ENCODE data around the gene SPRY4.
"Not testable (repeated sequence)": the region's sequence is repeated elsewhere in the genome, so short reads cannot be mapped to it uniquely, and the experiment has no call there.

Gene SPRY4

GRCh38 chr5:142324871-142325724 is at the start of gene SPRY4:
SPRY4 (minus strand) TSS chr5:142325021; CDS start chr5:142315108, 9,913 bp downstream.
- in situ Hi-C loops (cut with MboI; ENCODE audit: low sequenced_read_pairs): no loop called here

GRCh38 chr5:142368529-142368928 is 43.7 kb upstream of the SPRY4 start:
- in situ Hi-C loops (cut with MboI; ENCODE audit: low sequenced_read_pairs): no loop called here

GRCh38 chr5:142366007-142366406 is 41.2 kb upstream of the SPRY4 start:
- in situ Hi-C loops (cut with MboI; ENCODE audit: low sequenced_read_pairs): no loop called here

- in situ Hi-C loops (cut with MboI; ENCODE audit: low sequenced_read_pairs): no loop called here
Observed at GRCh38 chr5:142364251-142365145, 39.7 kb upstream of the SPRY4 start.

- in situ Hi-C loops (cut with MboI; ENCODE audit: low sequenced_read_pairs): no loop called here
Observed at GRCh38 chr5:142363619-142363963, 38.8 kb upstream of the SPRY4 start.

DNA sequence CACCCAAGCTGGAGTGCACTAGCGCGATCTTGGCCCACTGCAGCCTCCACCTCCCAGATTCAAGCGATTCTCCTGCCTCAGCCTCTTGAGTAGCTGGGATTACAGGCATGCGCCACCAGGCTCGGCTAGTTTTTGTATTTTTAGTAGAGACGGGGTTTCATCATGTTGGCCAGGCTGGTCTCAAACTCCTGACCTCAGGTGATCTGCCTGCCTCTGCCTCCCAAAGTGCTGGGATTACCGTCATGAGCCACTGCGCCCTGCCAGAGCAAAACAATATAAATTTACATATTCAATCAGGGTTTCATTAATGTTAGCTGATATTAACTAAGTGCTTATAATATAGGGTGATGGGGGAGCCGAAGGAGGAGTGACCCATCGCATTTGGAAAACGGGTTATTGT is 37.4 kb upstream of the SPRY4 start:
- in situ Hi-C loops (cut with MboI; ENCODE audit: low sequenced_read_pairs): not testable (repeated sequence)

GRCh38 chr5:142360607-142361120 is 35.8 kb upstream of the SPRY4 start:
- in situ Hi-C loops (cut with MboI; ENCODE audit: low sequenced_read_pairs): no loop called here

DNA sequence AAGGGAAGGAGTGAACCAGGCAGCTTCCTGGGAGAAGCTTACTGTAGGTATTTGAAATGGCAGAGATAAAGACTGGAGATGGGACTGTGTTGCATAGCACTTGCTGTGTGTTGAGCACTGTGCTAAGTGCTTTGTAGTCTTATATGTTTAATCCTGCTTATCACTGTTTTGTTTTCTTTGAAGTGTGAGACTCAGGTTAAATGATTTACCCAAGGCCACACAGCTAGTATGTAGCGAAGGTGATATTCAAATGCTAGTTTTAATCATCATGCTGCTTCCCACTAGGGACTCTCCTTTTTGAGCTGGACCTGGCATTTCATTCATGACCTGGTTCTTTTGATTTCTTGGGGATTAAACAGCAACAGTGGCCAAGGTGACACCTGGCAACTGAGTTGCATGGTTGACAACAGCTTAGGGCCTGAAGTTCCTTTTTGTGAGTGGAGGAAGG is 35.3 kb upstream of the SPRY4 start:
- in situ Hi-C loops (cut with MboI; ENCODE audit: low sequenced_read_pairs): no loop called here

DNA sequence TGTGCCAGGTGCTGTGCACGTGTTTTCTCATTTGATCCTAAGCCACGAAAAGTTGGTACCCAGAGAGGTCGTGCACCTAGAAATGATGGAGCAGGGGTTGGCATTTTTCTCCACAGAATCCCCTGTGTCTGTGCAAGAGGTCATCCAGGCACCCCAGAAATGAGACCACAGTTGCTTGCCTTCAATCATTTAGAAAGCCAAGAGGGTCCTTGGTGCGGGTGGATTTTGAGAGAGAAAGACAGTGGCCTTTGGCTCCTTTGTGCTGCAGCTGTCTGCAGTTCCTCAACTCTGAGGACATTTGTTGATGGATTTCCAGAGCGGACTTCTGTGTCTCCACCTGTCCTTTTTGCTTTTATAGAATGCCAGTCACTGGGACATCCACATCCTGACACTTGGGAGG is 33.8 kb upstream of the SPRY4 start:
- in situ Hi-C loops (cut with MboI; ENCODE audit: low sequenced_read_pairs): no loop called here

DNA sequence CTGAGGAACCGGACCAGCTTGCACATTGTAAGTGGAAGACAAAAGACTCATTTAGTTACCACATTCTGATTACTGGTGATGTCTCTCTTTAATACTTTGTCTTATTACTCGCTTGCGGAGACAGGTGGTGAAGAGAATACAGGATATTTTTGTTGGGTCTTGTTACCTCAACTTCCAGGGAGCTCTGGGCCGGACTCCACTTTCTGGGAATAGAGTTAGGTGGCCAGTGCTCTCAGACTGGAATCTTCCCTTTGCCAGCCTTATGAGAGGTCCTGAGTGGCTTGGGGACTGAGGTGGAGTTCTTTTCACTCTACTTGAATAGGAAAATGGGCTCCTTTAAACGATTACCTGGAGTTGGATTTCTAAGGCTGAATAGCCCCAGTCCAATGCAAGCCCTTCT is 33.3 kb upstream of the SPRY4 start:
- in situ Hi-C loops (cut with MboI; ENCODE audit: low sequenced_read_pairs): no loop called here

DNA sequence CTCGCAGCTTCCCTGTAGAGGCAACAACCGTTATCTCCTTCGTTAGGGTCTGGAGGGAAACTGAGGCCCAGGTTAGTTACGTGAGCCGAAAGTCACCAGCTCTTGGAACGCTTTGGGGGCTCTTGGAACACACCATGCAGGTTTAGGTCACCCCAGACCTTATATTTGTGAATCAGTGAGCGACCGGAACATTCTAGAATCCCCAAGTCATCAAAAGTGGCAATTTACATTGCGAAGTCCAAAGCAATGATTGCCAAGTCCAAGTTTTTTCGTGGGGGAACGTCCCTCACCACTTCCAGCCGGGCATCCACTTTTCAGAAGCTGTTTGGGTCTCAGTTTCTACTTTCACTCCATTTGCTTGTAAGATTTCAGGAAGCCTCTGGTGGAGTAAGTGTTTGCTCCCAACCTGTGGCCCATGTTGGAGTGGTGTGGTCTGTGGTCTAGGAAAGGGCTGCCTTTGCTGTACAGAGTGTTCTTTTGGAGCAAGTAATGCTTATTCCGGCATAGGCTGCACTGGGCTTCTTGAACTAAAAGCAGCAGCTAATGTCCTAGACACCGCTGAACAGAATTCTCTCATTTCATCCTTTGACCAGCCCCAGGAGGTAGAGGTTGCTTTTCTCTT is 32.8 kb upstream of the SPRY4 start:
- in situ Hi-C loops (cut with MboI; ENCODE audit: low sequenced_read_pairs): no loop called here

DNA sequence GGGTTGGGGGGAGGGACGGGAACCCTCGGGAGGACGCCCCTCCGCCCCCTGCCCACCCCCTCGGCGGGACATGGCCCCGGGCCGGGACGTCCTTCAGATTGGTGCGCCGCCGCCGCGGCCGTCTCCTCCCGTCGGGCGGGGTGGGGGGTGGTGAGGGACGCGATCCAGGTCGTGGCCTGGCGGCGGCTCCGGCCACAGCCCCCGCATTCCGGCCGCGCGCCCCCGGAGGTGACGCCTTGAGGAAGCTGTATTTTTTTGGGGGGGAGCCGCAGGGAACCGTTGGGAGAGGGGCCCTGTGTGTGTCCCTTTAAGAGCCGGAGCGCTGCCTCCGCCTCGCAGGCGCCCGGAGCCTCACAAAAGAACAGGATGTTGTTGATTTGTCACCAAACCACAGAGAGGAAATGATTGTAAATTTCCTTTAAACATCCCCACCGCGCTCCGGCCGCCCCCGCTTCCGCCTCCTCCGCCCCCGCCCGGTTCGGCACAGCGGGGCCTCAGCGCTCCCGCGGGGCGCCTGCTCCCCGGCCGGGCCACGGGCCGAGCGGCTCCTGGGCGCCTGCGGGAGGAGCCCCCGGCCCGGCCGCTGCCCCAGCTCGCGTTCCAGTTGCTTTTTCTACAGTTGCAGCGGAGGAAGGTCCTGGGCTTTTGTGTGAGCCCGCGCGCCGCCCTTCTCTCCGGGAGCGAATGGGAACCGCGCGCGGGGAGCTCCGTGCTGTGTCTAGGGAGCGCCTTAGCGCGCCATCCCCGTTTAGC is 32.1 kb upstream of the SPRY4 start:
- in situ Hi-C loops (cut with MboI; ENCODE audit: low sequenced_read_pairs): no loop called here

DNA sequence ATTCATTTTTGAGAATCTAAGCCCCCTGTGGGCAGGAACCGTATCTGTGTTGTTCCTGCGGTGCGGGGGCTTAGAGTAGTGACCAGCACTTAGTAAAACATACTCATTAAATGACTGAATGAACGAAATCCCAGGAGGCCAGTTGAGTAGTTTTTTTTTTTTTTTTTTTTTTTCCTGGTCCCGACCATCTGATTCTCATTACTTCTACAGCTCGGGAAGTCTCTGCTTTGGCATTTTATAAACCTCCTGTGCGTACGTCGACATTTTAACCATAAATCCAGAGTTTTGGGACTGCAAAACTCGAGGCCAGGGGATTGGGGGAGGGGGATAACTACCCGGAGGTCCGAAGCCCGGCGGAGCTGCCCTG is 31.5 kb upstream of the SPRY4 start:
- in situ Hi-C loops (cut with MboI; ENCODE audit: low sequenced_read_pairs): no loop called here

GRCh38 chr5:142353071-142353472 is 28.3 kb upstream of the SPRY4 start:
- in situ Hi-C loops (cut with MboI; ENCODE audit: low sequenced_read_pairs): no loop called here

GRCh38 chr5:142350021-142350420 is 25.2 kb upstream of the SPRY4 start:
- in situ Hi-C loops (cut with MboI; ENCODE audit: low sequenced_read_pairs): no loop called here

DNA sequence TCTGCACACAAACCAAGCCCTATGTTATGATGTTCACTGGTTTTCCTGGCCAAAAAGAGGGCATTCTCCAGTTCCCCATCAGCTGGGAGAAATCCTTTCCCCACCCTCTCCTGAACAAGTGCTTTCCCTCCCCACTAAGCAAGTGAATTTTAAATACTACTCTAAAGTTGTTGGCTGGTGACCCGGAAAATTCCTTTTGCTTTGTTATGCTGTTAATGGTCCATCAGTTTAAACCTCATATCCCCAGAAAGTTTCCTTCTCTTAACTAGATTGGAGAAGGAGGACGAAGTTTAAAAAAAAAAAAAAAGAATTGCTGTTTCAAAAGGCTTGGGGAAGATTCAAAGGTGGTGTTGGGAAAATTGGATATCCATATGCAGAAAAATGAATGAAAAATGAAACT is 21.9 kb upstream of the SPRY4 start:
- in situ Hi-C loops (cut with MboI; ENCODE audit: low sequenced_read_pairs): no loop called here

- in situ Hi-C loops (cut with MboI; ENCODE audit: low sequenced_read_pairs): not testable (repeated sequence)
Observed at GRCh38 chr5:142344915-142345314, 20.1 kb upstream of the SPRY4 start.

DNA sequence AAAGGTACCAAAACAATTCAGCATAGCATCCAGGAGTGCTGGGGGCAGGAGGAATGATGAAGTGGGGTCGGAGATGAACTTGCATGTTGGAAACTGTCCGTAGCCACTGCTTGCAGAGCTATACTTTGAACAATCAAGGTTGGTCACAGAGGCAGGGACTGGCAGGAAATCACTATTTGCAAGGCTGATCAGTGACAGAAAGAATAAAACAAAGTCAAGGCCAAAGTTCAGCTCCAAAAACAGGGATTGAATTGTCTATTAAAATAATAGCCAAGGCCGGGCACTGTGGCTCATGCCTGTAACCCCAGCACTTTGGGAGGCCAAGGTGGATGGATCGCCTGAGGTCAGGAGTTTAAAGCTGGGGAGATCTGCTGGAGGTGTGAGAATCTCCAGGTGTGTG is 18.7 kb upstream of the SPRY4 start:
- in situ Hi-C loops (cut with MboI; ENCODE audit: low sequenced_read_pairs): no loop called here

DNA sequence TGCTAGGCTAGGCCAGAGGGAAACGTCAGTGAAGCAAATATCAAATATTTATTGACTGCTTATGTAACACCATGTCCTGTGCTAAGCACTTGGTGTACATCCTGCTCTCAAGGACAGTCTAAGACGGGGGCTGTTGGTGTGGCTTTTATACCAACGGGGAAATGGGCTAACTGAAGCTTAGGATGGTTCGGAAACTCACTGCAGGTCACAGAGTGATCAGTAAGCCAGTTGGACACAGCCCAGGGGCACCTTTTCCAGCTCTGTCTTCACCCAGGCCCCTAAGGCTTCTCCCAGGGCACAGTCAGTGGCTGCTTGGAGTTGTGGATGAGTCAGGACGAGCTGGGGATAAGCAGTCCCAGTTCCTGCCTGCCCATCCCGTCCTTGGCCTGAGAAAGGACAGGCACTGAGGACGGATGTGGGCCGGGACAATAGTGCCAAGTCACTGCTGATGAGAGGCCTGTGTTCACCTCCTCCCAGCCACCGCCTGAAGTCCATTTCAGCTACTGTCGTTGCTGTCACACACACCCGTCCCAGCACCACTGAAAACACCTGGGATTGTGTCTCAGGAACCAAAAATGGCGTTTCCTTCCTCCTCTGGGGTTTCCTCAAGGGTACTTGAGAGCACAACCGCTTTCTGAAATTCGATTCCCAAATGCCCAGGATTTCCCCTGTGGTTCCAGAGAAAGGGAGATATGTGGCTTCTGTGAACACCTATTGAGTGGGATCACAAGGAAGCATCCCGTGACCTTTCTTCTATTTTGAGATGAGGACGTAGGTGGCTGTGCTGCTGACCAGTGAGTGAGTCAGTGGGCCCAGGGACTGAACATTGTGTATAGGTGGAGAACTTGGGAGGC is 17.5 kb upstream of the SPRY4 start:
- in situ Hi-C loops (cut with MboI; ENCODE audit: low sequenced_read_pairs): no loop called here

DNA sequence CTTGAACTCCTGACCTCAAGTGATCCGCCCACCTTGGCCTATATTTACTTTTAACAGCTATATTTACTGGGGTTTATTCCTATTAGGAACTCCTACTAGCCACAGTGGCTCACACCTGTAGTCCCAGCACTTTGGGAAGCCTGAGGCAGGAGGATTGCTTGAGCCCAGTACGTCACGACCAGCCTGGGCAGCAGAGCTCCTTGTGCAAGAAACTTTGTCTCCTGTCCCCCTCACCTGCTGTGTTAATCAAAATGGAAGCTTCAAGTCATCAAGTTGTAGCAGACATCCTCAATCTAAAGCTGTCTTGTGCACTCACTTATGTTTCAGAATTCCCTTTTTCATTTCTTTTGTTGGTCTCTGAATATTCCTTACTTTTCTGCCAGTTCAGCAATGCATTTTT is 15.0 kb upstream of the SPRY4 start:
- in situ Hi-C loops (cut with MboI; ENCODE audit: low sequenced_read_pairs): no loop called here
